ENCODE measurements around the gene ADAMTS17.

The ADAMTS17 gene

GRCh38 chr15:100050877-100051786 lies 290.6 kb downstream of the ADAMTS17 start:
- Histone ChIP-seq H3K9me3 (ENCODE audit: insufficient read depth, low read length) (peaks cover 10% of the 10 kb centered on the region; the same call in 1 of the 2 replicates), H3K27me3 (ENCODE audit: insufficient read depth, insufficient read length) (no peaks in the 10 kb centered on the region), H3K36me3 (ENCODE audit: insufficient read depth, insufficient read length, low read length) (no peaks in the 10 kb centered on the region), H3K9ac (ENCODE audit: insufficient read length, low read depth) (no peak overlapping the region), H3K4me1 (ENCODE audit: insufficient read depth, insufficient read length) (peaks cover 5% of the 10 kb centered on the region), H3K4me3 (ENCODE audit: insufficient read length, low read depth) (no peak overlapping the region)
- DNase-seq (ENCODE audit: low read depth, low spot score) = no peak
- no peak for TF ChIP-seq YY1 (IDR thresholded peaks at IDR 0.05; ENCODE audit: insufficient read depth, insufficient read length)
- no peak for TF ChIP-seq ZNF274 (IDR thresholded peaks at IDR 0.05; ENCODE audit: low read depth, low read length)
- no peak for TF ChIP-seq SUZ12 (IDR thresholded peaks at IDR 0.05; ENCODE audit: extremely low read depth, insufficient read depth, insufficient read length)

DNA sequence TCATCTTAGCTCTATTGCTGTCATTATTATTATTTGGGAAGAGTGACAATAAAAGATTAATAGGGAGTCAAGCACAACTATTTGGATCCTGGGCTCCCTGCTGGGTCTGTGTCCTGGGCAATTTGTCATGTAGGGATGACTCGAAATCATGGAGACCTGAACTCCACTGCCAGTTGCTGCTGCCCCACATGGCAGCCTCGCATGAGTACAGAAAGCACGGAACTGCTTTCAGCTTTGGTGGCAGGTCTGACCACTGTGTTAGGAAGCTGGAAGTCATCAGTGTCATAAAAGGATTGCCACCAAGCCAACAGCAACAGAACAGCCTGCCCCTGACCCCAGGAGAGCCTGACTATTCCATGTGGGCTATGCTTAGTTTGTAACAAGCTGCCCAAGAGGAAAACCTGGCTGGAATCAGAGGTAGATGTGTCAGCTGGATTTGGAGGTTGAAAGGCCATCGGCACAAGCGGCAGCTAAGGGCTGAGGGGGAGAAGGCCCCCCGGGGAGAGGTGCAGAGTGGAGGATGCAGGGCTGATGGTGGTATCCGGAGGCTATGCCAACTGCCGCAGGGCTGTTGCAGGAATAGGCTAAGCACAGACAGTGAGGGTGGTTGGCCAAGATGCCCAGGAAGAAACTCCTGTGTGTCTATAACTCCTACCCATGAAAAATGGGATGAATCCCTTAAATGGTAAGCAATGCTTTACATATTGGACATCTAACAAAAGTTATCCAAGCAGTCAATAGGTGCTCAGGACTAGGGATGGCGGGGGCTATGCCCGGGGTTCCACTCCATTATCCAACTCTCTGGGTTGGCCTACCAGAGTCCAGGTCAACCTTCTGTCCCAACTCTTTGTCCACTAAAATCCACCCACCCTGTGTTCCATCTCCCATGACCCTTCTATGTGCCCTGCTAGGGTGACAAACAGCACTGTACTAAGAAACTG lies 291.6 kb downstream of the ADAMTS17 start:
- TF ChIP-seq ZNF274 (IDR thresholded peaks at IDR 0.05; ENCODE audit: low read depth, low read length) = no peak
- no peak for TF ChIP-seq SUZ12 (IDR thresholded peaks at IDR 0.05; ENCODE audit: extremely low read depth, insufficient read depth, insufficient read length)
- TF ChIP-seq YY1 (IDR thresholded peaks at IDR 0.05; ENCODE audit: insufficient read depth, insufficient read length) = no peak
- H3K27me3 ChIP-seq (ENCODE audit: insufficient read depth, insufficient read length) = no peaks in the 10 kb centered on the region

DNA sequence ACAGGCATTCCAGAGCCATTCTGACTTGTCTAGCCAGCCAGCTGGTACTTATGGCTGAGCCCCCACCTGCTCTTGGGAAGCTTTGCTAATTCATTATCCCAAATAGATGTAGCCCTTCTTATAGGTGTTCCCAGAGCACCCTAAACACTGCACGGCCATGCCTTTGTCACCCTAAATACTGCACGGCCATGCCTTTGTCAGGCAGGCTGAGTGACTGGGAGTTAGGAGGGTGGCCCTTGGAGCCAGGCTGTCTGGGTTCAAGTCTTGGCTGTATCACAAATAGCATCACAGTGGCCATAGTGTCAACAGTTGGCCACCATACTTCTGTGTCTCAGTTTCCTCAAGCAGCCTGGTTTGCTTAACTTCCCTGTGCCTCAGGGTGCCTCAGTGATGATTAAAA lies 292.3 kb downstream of the ADAMTS17 start:
- Histone ChIP-seq H3K27me3 (ENCODE audit: insufficient read depth, insufficient read length) (no peaks in the 10 kb centered on the region), H3K36me3 (ENCODE audit: insufficient read depth, insufficient read length, low read length) (no peaks in the 10 kb centered on the region), H3K9ac (ENCODE audit: insufficient read length, low read depth) (no peak overlapping the region), H3K4me1 (ENCODE audit: insufficient read depth, insufficient read length) (peaks cover 5% of the 10 kb centered on the region), H3K9me3 (ENCODE audit: insufficient read depth, low read length) (peaks cover 10% of the 10 kb centered on the region; the same call in 1 of the 2 replicates), H3K4me3 (ENCODE audit: insufficient read length, low read depth) (no peak overlapping the region)
- TF ChIP-seq YY1 (IDR thresholded peaks at IDR 0.05; ENCODE audit: insufficient read depth, insufficient read length) (no peak), ZNF274 (IDR thresholded peaks at IDR 0.05; ENCODE audit: low read depth, low read length) (no peak), SUZ12 (IDR thresholded peaks at IDR 0.05; ENCODE audit: extremely low read depth, insufficient read depth, insufficient read length) (no peak)
- DNase-seq (ENCODE audit: low read depth, low spot score) = no peak

More for the DNA sequence above, 291.6 kb downstream of the ADAMTS17 start:
- Histone ChIP-seq H3K4me3 (ENCODE audit: insufficient read length, low read depth) (no peak overlapping the region), H3K4me1 (ENCODE audit: insufficient read depth, insufficient read length) (peaks cover 5% of the 10 kb centered on the region), H3K9me3 (ENCODE audit: insufficient read depth, low read length) (peaks cover 10% of the 10 kb centered on the region; the same call in 1 of the 2 replicates), H3K9ac (ENCODE audit: insufficient read length, low read depth) (no peak overlapping the region), H3K36me3 (ENCODE audit: insufficient read depth, insufficient read length, low read length) (no peaks in the 10 kb centered on the region)
- no peak for DNase-seq (ENCODE audit: low read depth, low spot score)

- DNase-seq (ENCODE audit: low read depth, low spot score) = no peak
- H3K4me1 ChIP-seq (ENCODE audit: insufficient read depth, insufficient read length) = peaks cover 5% of the 10 kb centered on the region
- peaks cover 10% of the 10 kb centered on the region; the same call in 1 of the 2 replicates for H3K9me3 ChIP-seq (ENCODE audit: insufficient read depth, low read length)
- H3K4me3 ChIP-seq (ENCODE audit: insufficient read length, low read depth) = no peak overlapping the region
- no peaks in the 10 kb centered on the region for H3K36me3 ChIP-seq (ENCODE audit: insufficient read depth, insufficient read length, low read length)
- no peak overlapping the region for H3K9ac ChIP-seq (ENCODE audit: insufficient read length, low read depth)
- H3K27me3 ChIP-seq (ENCODE audit: insufficient read depth, insufficient read length) = no peaks in the 10 kb centered on the region
- no peak for TF ChIP-seq SUZ12 (IDR thresholded peaks at IDR 0.05; ENCODE audit: extremely low read depth, insufficient read depth, insufficient read length)
- TF ChIP-seq YY1 (IDR thresholded peaks at IDR 0.05; ENCODE audit: insufficient read depth, insufficient read length) = no peak
- TF ChIP-seq ZNF274 (IDR thresholded peaks at IDR 0.05; ENCODE audit: low read depth, low read length) = no peak
These were observed 293.0 kb downstream of the ADAMTS17 start for GRCh38 chr15:100048736-100049135.

- H3K9ac ChIP-seq (ENCODE audit: insufficient read length, low read depth) = no peak overlapping the region
- no peak overlapping the region for H3K4me3 ChIP-seq (ENCODE audit: insufficient read length, low read depth)
- H3K4me1 ChIP-seq (ENCODE audit: insufficient read depth, insufficient read length) = no peaks in the 10 kb centered on the region
- H3K36me3 ChIP-seq (ENCODE audit: insufficient read depth, insufficient read length, low read length) = no peaks in the 10 kb centered on the region
- peaks cover 10% of the 10 kb centered on the region; the same call in 1 of the 2 replicates for H3K9me3 ChIP-seq (ENCODE audit: insufficient read depth, low read length)
- H3K27me3 ChIP-seq (ENCODE audit: insufficient read depth, insufficient read length) = no peaks in the 10 kb centered on the region
- DNase-seq (ENCODE audit: low read depth, low spot score) = no peak
- TF ChIP-seq SUZ12 (IDR thresholded peaks at IDR 0.05; ENCODE audit: extremely low read depth, insufficient read depth, insufficient read length) (no peak), ZNF274 (IDR thresholded peaks at IDR 0.05; ENCODE audit: low read depth, low read length) (no peak), YY1 (IDR thresholded peaks at IDR 0.05; ENCODE audit: insufficient read depth, insufficient read length) (no peak)
These were observed 298.1 kb downstream of the ADAMTS17 start for GRCh38 chr15:100043692-100044091.

GRCh38 chr15:100043068-100043641 lies 298.6 kb downstream of the ADAMTS17 start:
- Histone ChIP-seq H3K9me3 (ENCODE audit: insufficient read depth, low read length) (peaks cover 9% of the 10 kb centered on the region; the same call in 1 of the 2 replicates), H3K9ac (ENCODE audit: insufficient read length, low read depth) (no peak overlapping the region), H3K36me3 (ENCODE audit: insufficient read depth, insufficient read length, low read length) (no peaks in the 10 kb centered on the region), H3K27me3 (ENCODE audit: insufficient read depth, insufficient read length) (no peaks in the 10 kb centered on the region), H3K4me3 (ENCODE audit: insufficient read length, low read depth) (no peak overlapping the region), H3K4me1 (ENCODE audit: insufficient read depth, insufficient read length) (no peaks in the 10 kb centered on the region)
- TF ChIP-seq SUZ12 (IDR thresholded peaks at IDR 0.05; ENCODE audit: extremely low read depth, insufficient read depth, insufficient read length) (no peak), ZNF274 (IDR thresholded peaks at IDR 0.05; ENCODE audit: low read depth, low read length) (no peak), YY1 (IDR thresholded peaks at IDR 0.05; ENCODE audit: insufficient read depth, insufficient read length) (no peak)
- no peak for DNase-seq (ENCODE audit: low read depth, low spot score)
